GM12878 (cell line): ENCODE measurements around the gene CCDC61. TPM values are rescaled to one million over a fixed set of nuclear protein-coding genes. Genes with fewer than 3 reads are reported as not detected.

Source experiments
- ATAC-seq: fragments of 200-7000 bp; cut with Tn5 transposase; 3 replicates; pipeline ENCODE4 v1.9.1; 2020; ENCODE audit warnings: mild to moderate bottlenecking, moderate library complexity
- BruUV-seq: library from RNA; stranded (reverse); fragments of 400-500 nt; replicated peaks from 2 replicates; lab custom pipeline; 2021; lab: Mats Ljungman, UMichigan
- CTCF ChIA-PET: fragments of 300-600 bp; sonication (Branson Sonifier 250); formaldehyde crosslinking; extraction: SDS; loops from one replicate; lab custom pipeline; 2021; ENCODE audit warnings: inconsistent platforms; lab: Yijun Ruan, JAX
- POLR2A ChIA-PET: fragments of 350-600 bp; formaldehyde crosslinking; extraction: SDS; loops from one replicate; lab custom pipeline; 2021; ENCODE audit warnings: inconsistent platforms; lab: Charles Lee
- RAD21 ChIA-PET: fragments of 300-600 bp; sonication (Branson Sonifier 250); formaldehyde crosslinking; loops from one replicate; lab custom pipeline; 2023; ENCODE audit warnings: antibody characterized with exemption; ENCODE audit not compliant: unreplicated experiment; lab: Charles Lee
- SMC1A ChIA-PET: fragments of 300-600 bp; sonication (Branson Sonifier 250); formaldehyde crosslinking; loops from one replicate; lab custom pipeline; 2023; ENCODE audit not compliant: unreplicated experiment, uncharacterized antibody; lab: Charles Lee
- DNase-seq: peaks from one replicate; pipeline ENCODE4 v3.0.0-alpha.2; 2011; ENCODE audit warnings: low read depth, low spot score
- FAIRE-seq: peaks from 3 replicates; lab custom pipeline; 2011; peaks lifted over from hg19 to GRCh38; lab: Jason Lieb, UNC
- H2AFZ ChIP-seq: 2 replicates; pipeline ENCODE4 v1.6.0; 2011; ENCODE audit warnings: low read depth, low read length, control low read depth; ENCODE audit not compliant: control insufficient read depth
- H3K27ac ChIP-seq: 2 replicates; pipeline ENCODE4 v1.5.1; 2011; ENCODE audit warnings: control low read depth; ENCODE audit not compliant: control insufficient read depth, insufficient read depth
- H3K27me3 ChIP-seq, 2 experiments: replicated peaks in 1 of 2; 2 replicates each; pipeline versions ENCODE4 v1.6.0 to v1.6.1; 2011; ENCODE audit warnings: low read length in 1 of 2; ENCODE audit not compliant: control insufficient read depth in 2 of 2, insufficient read depth in 2 of 2
- H3K36me3 ChIP-seq, 2 experiments: 2 replicates each; pipeline ENCODE4 v1.5.1; 2011; ENCODE audit warnings: low read length in 1 of 2; ENCODE audit not compliant: control insufficient read depth in 2 of 2, insufficient read depth in 2 of 2
- H3K4me1 ChIP-seq: 2 replicates; pipeline ENCODE4 v1.6.1; 2011; ENCODE audit warnings: mild to moderate bottlenecking, low read length, moderate library complexity, mixed read lengths; ENCODE audit not compliant: control insufficient read depth, insufficient read depth
- H3K4me2 ChIP-seq: 2 replicates; pipeline ENCODE4 v1.6.0; 2011; ENCODE audit warnings: control low read depth; ENCODE audit not compliant: control insufficient read depth, insufficient read depth
- H3K4me3 ChIP-seq: fragments of 200-600 bp; sonication (generic); 2 replicates; pipeline ENCODE4 v1.5.1; 2016
- H3K79me2 ChIP-seq: 2 replicates; pipeline ENCODE4 v1.6.0; 2011; ENCODE audit warnings: low read length; ENCODE audit not compliant: control insufficient read depth, insufficient read depth
- H3K9ac ChIP-seq: 2 replicates; pipeline ENCODE4 v1.8.0; 2011; ENCODE audit warnings: low read length, control low read depth, mixed read lengths; ENCODE audit not compliant: control insufficient read depth, insufficient read depth
- H3K9me3 ChIP-seq: replicated peaks from 3 replicates; pipeline ENCODE4 v1.5.1; 2011; ENCODE audit warnings: mild to moderate bottlenecking, low read length; ENCODE audit not compliant: control insufficient read depth, insufficient read depth
- H4K20me1 ChIP-seq: 2 replicates; pipeline ENCODE4 v1.6.0; 2011; ENCODE audit not compliant: control insufficient read depth, insufficient read depth
- CREM ChIP-seq: IDR thresholded peaks from 2 replicates; pipeline ENCODE4 v1.6.1; 2014; ENCODE audit warnings: antibody characterized with exemption, low read depth
- FOS ChIP-seq: IDR thresholded peaks from 3 replicates; pipeline ENCODE4 v1.6.1; 2011; ENCODE audit warnings: borderline replicate concordance; ENCODE audit not compliant: insufficient read length; ENCODE audit errors: extremely low read depth
- FOXM1 ChIP-seq: IDR thresholded peaks from 2 replicates; pipeline ENCODE4 v1.6.1; 2012; ENCODE audit warnings: low read depth, mild to moderate bottlenecking, inconsistent platforms, low read length, moderate library complexity
- GATAD2B ChIP-seq: fragments of 450-650 bp; conservative IDR thresholded peaks from 2 replicates; pipeline ENCODE4 v1.6.1; 2017; ENCODE audit warnings: low read depth, mild to moderate bottlenecking, moderate library complexity
- HDAC6 ChIP-seq: fragments of 200-600 bp; sonication (generic); IDR thresholded peaks from one replicate; pipeline ENCODE4 v1.8.0; 2017; ENCODE audit warnings: antibody characterized with exemption; ENCODE audit not compliant: unreplicated experiment
- KAT2A ChIP-seq: conservative IDR thresholded peaks from 2 replicates; pipeline ENCODE4 v1.6.1; 2011; ENCODE audit warnings: low read depth, low read length; ENCODE audit not compliant: control insufficient read depth
- MYB ChIP-seq: fragments of 150-350 bp; IDR thresholded peaks from 2 replicates; pipeline ENCODE4 v1.6.1; 2014; ENCODE audit warnings: mild to moderate bottlenecking, low read depth, low read length, borderline replicate concordance
- NFXL1 ChIP-seq: fragments of 450-650 bp; IDR thresholded peaks from 2 replicates; pipeline ENCODE4 v1.6.1; 2017; ENCODE audit warnings: antibody characterized with exemption, mild to moderate bottlenecking, borderline replicate concordance
- POU2F2 ChIP-seq: IDR thresholded peaks from 3 replicates; pipeline ENCODE4 v1.6.1; 2011; ENCODE audit warnings: low read depth, mild to moderate bottlenecking, low read length, borderline replicate concordance
- RB1 ChIP-seq: fragments of 450-650 bp; formaldehyde crosslinking; IDR thresholded peaks from 2 replicates; pipeline ENCODE4 v1.6.1; 2017; ENCODE audit warnings: mild to moderate bottlenecking, borderline replicate concordance
- RCOR1 ChIP-seq: conservative IDR thresholded peaks from 2 replicates; pipeline ENCODE4 v1.6.1; 2012; ENCODE audit warnings: low read depth, low read length, improper control_type of control experiment
- RFX5 ChIP-seq: IDR thresholded peaks from 2 replicates; pipeline ENCODE4 v1.6.1; 2011; ENCODE audit warnings: low read depth, low read length, improper control_type of control experiment
- SMAD5 ChIP-seq: IDR thresholded peaks from 2 replicates; pipeline ENCODE4 v1.6.1; 2016; ENCODE audit warnings: antibody characterized with exemption, low read depth
- STAT3 ChIP-seq: IDR thresholded peaks from 2 replicates; pipeline ENCODE4 v1.6.1; 2011; ENCODE audit warnings: low read depth, low read length, improper control_type of control experiment
- ZBED1 ChIP-seq: IDR thresholded peaks from 2 replicates; pipeline ENCODE4 v1.6.1; 2016; ENCODE audit warnings: borderline replicate concordance
- ZNF24 ChIP-seq: fragments of 450-650 bp; IDR thresholded peaks from 2 replicates; pipeline ENCODE4 v1.6.1; 2017; ENCODE audit warnings: antibody characterized with exemption, mild to moderate bottlenecking
- ZNF274 ChIP-seq: IDR thresholded peaks from one replicate; pipeline ENCODE4 v1.8.0; 2011; ENCODE audit not compliant: insufficient read length, insufficient read depth
- WGBS: methylation state at CpG from one replicate; pipeline ENCODE4 v1.1.6; 2016; ENCODE audit warnings: low lambda C conversion rate; ENCODE audit not compliant: insufficient replicate concordance, insufficient coverage; ENCODE audit errors: missing lambda C conversion rate; 5-methylcytosine and 5-hydroxymethylcytosine counted together
- in situ Hi-C: fragments of 300-500 bp; cut with MboI; formaldehyde crosslinking; loops from 9 replicates; pipeline ENCODE4 v1.14.3; 2018; ENCODE audit warnings: mixed read lengths
- intact Hi-C: fragments of 100-400 bp; cut with micrococcal nuclease; formaldehyde crosslinking; loops from one replicate; pipeline ENCODE4 v1.14.2; 2022; ENCODE audit not compliant: unreplicated experiment
- polyA plus RNA-seq, 11 experiments: library from polyadenylated mRNA; depleted of rRNA in 4 of 11; unstranded in 6 of 11; stranded (reverse) in 5 of 11; fragments of >200 nt; fragmentation: Nextera tagmentation in 4 of 11; fragmentation: Illumina TruSeq in 1 of 11; extraction: Ambion mirVana in 4 of 11; extraction: Trizol in 1 of 11; gene quantifications; 1 replicate in 1 of 11; 2 replicates in 10 of 11; pipeline versions ENCODE4 v1.2.1 to v1.2.3, GENCODE V29; 2011 to 2016; ENCODE audit warnings: inconsistent platforms in 2 of 11, missing spikeins in 2 of 11, low read depth in 1 of 11
- total RNA-seq, 4 experiments: library from RNA; depleted of rRNA in 3 of 4; stranded (reverse); fragments of >200 nt in 3 of 4; fragmentation: Illumina TruSeq in 1 of 4; extraction: Trizol in 1 of 4; gene quantifications; 2 replicates each; pipeline versions ENCODE4 v1.2.1 to v1.2.3, GENCODE V29; 2013 to 2021
- TF ChIP-seq, protein P1 (sequence below): fragments of 450-650 bp; formaldehyde crosslinking; IDR thresholded peaks from 2 replicates; pipeline ENCODE4 v1.4.0; 2020; ENCODE audit warnings: mild to moderate bottlenecking, moderate library complexity
- TF ChIP-seq, protein P2 (sequence below): IDR thresholded peaks from 2 replicates; pipeline ENCODE4 v1.6.1; 2011; ENCODE audit warnings: mild to moderate bottlenecking, low read depth, low read length, moderate library complexity; ENCODE audit not compliant: insufficient replicate concordance

Gene CCDC61
- total and polyA plus RNA-seq, 10 of the 15 experiments (the other 5 are each of a cell fraction or from before 2014, with no cell fraction given): 0.27 to 27.1 (median 8.7) TPM

DNA sequence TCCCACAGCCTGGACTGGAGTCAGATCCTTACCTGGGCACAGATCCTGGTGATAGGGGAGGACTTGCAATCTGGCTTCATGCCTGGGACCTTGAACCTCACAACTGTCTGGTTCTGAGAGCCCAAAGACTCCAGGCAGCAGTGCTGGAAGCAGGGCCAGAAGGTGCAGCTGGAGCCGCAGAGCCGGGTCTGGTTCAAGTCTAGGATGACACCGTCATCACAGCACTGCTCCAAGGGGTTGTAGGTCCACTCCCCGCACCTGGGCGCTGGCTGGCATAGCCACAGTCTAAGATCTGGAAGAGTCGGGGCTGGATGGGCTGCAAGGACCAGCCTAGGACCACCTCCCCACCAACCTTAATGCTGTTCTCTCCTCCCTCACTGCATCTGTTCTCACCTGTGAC, 44.9 kb downstream of the CCDC61 start:
- peaks cover 3 to 5% of the 10 kb centered on the region in 2 experiments; a peak in 3 of 4 replicates for H3K27me3 ChIP-seq
- H3K27ac ChIP-seq: no peak overlapping the region
- no peaks in the 10 kb centered on the region for H3K79me2 ChIP-seq
- CTCF ChIA-PET: interaction anchor here (0.8 kb wide), 1 partner anchor 23 kb away, joined by 3 read pairs; no protein-coding TSS in a partner anchor
- no TSS peak for BruUV-seq
- in situ Hi-C loops: no loop called here
- no peaks in the 10 kb centered on the region for H3K9me3 ChIP-seq
- no peak overlapping the region for H3K9ac ChIP-seq
- POLR2A ChIA-PET: no interaction called here
- no peak overlapping the region for H3K4me3 ChIP-seq
- WGBS: 18% methylated on average over 6 of the region's 6 CpGs
- H3K4me2 ChIP-seq: no peak overlapping the region
- SMC1A ChIA-PET: interaction anchor here (1.5 kb wide), 1 partner anchor 12 kb away, joined by 3 read pairs; no protein-coding TSS in a partner anchor
- no peaks in the 10 kb centered on the region for H3K4me1 ChIP-seq
- no peaks in the 10 kb centered on the region for H4K20me1 ChIP-seq
- no peak overlapping the region for H2AFZ ChIP-seq
- RAD21 ChIA-PET: no interaction called here
- no peaks in the 10 kb centered on the region for H3K36me3 ChIP-seq
- FAIRE-seq: no peak
- intact Hi-C loops: no loop called here
- TF ChIP-seq RFX5 (no peak), FOS (no peak), MYB (no peak), SMAD5 (no peak), ZBED1 (no peak), ZNF24 (no peak), HDAC6 (no peak), GATAD2B (no peak), ZNF274 (no peak), STAT3 (no peak), KAT2A (no peak), CREM (no peak), NFXL1 (no peak), RCOR1 (no peak), RB1 (no peak), POU2F2 (no peak), FOXM1 (no peak)
- TF ChIP-seq, protein P1, sequence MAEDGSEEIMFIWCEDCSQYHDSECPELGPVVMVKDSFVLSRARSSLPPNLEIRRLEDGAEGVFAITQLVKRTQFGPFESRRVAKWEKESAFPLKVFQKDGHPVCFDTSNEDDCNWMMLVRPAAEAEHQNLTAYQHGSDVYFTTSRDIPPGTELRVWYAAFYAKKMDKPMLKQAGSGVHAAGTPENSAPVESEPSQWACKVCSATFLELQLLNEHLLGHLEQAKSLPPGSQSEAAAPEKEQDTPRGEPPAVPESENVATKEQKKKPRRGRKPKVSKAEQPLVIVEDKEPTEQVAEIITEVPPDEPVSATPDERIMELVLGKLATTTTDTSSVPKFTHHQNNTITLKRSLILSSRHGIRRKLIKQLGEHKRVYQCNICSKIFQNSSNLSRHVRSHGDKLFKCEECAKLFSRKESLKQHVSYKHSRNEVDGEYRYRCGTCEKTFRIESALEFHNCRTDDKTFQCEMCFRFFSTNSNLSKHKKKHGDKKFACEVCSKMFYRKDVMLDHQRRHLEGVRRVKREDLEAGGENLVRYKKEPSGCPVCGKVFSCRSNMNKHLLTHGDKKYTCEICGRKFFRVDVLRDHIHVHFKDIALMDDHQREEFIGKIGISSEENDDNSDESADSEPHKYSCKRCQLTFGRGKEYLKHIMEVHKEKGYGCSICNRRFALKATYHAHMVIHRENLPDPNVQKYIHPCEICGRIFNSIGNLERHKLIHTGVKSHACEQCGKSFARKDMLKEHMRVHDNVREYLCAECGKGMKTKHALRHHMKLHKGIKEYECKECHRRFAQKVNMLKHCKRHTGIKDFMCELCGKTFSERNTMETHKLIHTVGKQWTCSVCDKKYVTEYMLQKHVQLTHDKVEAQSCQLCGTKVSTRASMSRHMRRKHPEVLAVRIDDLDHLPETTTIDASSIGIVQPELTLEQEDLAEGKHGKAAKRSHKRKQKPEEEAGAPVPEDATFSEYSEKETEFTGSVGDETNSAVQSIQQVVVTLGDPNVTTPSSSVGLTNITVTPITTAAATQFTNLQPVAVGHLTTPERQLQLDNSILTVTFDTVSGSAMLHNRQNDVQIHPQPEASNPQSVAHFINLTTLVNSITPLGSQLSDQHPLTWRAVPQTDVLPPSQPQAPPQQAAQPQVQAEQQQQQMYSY: no peak
- TF ChIP-seq, protein P2, sequence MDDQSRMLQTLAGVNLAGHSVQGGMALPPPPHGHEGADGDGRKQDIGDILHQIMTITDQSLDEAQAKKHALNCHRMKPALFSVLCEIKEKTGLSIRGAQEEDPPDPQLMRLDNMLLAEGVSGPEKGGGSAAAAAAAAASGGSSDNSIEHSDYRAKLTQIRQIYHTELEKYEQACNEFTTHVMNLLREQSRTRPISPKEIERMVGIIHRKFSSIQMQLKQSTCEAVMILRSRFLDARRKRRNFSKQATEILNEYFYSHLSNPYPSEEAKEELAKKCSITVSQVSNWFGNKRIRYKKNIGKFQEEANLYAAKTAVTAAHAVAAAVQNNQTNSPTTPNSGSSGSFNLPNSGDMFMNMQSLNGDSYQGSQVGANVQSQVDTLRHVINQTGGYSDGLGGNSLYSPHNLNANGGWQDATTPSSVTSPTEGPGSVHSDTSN: no peak
- TF ChIP-seq, all 136 proteins: peak for 0
- DNase-seq: no peak
- no peak for ATAC-seq
